NAMALWA (cell line): ENCODE data around the gene SLCO3A1.

Experiments
- DNase-seq: peaks from one replicate; pipeline ENCODE4 v3.0.0-alpha.2; 2015; ENCODE audit warnings: low spot score

The SLCO3A1 gene

GRCh38 chr15:91853511-91853947 lies at the start of gene SLCO3A1:
SLCO3A1 (plus strand) TSS chr15:91853708.
- peak; percentile 64 for DNase-seq

DNA sequence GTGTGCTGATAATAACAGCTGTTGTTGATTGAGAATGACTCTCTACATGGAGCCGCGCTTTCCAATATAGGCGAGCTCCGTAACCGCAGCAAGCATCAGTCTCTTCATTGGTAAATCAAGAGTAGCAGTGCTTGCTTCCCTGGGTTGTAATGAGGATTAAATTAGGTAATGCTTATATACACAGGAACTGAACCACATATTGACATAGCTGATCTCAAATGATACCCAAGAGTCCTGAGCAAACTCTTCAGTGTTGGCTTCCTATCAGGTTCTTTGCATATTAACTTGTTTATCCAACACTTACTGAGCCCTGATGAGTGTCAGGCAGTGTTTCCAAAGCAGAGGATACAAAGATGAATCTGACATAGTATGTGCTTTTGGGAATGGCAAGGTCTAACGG lies 46.4 kb upstream of the SLCO3A1 start:
- no peak for DNase-seq

GRCh38 chr15:91813924-91814323 lies 39.6 kb upstream of the SLCO3A1 start:
- no peak for DNase-seq

GRCh38 chr15:91816942-91817341 lies 36.6 kb upstream of the SLCO3A1 start:
- no peak for DNase-seq

DNA sequence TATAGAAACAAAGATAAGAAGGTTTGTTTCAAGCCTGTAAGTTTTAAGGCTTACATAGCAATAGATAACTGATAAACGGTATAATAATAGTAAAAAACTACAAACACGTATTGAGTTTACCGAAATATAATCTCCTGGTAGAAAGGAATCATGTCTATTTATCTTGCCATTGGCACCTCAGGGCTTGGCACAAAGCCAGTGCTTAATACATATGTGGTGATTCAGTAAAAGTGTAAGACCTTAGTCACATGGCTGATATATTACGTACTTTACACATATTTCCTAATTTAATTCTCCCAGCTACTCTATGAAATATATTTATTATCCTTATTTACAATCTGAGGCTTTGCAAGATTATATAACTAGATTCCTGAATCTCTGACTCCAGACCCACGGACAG lies 32.0 kb upstream of the SLCO3A1 start:
- DNase-seq = no peak

GRCh38 chr15:91824256-91824655 lies 29.3 kb upstream of the SLCO3A1 start:
- DNase-seq = no peak

- DNase-seq = no peak
Measured at GRCh38 chr15:91826443-91826842, 27.1 kb upstream of the SLCO3A1 start.

- DNase-seq = no peak
Measured at GRCh38 chr15:91833056-91833455, 20.5 kb upstream of the SLCO3A1 start.

DNA sequence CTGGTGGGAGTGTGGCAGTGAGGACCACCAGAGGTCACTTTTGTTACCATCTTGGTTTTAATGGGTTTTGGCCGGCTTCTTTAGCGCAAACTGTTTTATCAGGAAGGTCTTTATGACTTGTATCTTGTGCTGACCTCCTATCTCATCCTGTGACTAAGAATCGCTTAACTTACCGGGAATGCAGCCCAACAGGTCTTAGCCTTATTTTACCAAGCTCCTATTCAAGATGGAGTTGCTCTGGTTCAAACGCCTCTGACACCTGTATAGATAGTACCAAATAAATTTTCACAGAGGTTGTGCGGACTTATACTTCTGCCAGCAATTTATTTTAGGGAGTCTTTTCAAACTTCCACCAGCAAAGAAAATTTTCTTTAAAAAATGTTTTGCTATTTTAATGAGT lies 13.6 kb upstream of the SLCO3A1 start:
- DNase-seq = no peak

DNA sequence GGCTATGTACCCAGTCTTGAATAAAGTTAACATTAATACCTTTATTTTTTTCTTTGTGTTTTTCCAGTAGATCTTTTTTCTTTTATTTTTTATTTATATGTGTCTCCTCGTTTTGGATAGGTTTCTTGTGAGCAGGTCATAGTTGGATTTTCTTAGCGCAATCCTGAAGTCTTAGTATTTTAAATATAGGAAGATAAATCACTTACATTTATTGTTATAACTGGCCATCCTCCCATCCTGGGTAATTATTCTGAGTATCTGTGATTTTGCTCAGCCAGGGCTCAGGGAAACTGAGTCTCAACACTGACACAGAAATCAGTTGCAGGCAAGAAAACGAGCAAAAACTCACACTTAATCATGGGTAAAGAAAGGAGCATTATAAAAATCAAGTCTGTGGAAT lies 11.6 kb upstream of the SLCO3A1 start:
- no peak for DNase-seq

DNA sequence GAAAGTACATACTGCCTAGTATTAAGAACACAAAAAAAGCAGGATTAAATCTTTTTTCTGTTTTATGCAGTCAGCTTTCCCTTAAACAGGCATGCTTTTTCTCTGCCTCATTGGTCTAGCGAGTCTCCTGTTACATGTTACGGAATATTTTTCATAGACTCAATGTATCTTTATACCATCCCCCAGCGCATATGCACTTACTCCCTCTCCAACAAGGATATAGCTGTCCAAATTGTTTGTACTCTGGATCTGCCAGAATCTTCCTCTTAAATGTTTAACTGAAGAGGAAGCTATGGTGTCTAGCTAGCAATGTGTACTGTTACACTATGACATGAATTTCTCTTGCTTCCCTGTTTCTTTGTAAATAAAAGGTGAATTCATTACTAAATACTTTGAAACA lies 9.2 kb upstream of the SLCO3A1 start:
- DNase-seq = no peak

GRCh38 chr15:91844928-91845327 lies 8.6 kb upstream of the SLCO3A1 start:
- DNase-seq = no peak

- no peak for DNase-seq
Measured at GRCh38 chr15:91845720-91846119, 7.8 kb upstream of the SLCO3A1 start.

DNA sequence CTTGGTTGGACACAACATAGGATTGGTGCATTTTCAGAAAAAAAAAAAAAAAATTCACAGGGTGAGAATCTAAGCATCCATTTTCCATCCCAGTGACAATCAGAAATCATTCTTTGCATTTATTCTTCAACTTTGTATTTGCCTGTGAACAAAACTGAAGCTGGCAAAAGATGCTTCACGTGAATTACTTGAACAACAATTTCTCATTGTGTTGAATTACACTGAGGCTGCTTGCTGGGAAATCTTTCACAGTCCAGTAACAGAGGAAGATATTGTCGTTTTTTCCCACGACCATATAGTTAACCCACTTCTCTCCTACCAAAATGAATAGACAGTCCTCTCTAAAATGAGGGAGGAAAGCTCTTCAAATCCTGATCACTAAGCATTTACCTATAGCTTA lies 4.3 kb upstream of the SLCO3A1 start:
- no peak for DNase-seq

DNA sequence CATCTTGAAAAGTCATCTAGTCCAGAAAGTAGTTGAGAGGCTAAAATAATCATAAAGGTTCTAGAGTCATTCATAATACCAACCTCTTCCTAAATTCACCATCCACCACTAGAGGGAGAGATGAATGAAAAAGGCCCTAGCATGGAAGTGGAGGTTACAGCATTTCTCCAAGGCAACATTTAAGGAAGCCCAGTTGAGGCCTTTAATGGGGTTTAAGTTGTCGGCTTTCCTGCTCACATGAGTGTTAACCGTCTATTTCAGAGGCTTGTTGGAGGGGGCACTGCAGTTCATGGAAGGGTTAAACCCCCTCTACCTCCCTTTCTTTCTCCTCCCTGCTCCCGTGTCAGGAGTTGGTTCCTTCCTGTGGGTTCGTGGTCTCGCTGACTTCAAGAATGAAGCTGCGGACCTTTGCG lies 3.8 kb upstream of the SLCO3A1 start:
- DNase-seq = peak; percentile 75

- peak; percentile 86 for DNase-seq
Measured at GRCh38 chr15:91852741-91853510, 582 bp upstream of the SLCO3A1 start.

DNA sequence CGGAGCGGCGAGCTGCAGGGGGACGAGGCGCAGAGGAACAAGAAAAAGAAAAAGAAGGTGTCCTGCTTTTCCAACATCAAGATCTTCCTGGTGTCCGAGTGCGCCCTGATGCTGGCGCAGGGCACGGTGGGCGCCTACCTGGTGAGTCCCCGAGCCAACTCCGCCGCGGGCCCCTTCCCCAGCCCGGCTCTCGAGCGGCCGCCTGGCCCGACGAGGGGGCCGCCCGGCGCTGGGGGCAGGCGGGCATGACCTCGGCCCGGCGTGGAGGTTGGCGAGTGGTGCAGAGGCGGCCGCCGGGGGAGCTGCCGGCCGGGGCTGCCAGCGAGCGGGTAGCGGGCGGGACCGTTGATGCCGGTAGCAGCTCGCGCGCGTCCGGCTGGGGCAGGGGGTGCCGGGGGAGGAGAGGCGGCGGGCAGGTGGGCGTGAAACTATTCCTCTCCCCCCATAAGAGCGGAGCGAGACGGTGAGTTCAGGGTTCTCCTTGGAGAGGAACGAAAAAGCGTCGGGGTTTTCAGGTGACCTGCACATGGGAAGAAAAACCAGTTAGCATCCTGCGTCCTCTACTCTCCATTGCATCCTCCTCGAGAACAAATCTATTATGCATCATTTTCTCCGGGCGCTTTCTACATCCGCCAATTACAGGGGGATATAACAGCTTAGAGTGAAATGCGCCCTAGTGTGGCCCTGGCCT lies 585 bp downstream of the SLCO3A1 start:
- peak; percentile 69 for DNase-seq

DNA sequence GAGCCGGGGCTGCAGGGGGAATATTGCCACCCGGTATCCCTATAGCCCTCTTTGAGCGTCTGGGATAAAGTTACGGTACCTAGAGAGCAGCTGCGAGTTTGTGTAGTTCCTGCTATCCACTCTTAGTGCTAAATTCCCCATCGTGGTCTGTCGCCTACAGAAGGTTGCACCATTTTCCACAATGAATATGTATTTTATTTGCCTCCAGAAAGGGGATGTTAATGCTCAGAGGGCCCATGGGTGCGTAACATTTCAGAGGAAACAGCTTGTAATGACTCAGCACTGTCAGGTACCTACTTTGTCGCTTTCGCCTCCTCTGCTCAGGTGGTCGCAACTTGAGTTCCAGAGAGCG lies 1.1 kb downstream of the SLCO3A1 start:
- peak; percentile 74 for DNase-seq

- peak; percentile 68 for DNase-seq
Measured at GRCh38 chr15:91855241-91855640, 1.7 kb downstream of the SLCO3A1 start.

GRCh38 chr15:91855684-91856489 lies 2.4 kb downstream of the SLCO3A1 start:
- DNase-seq = peak; percentile 89

DNA sequence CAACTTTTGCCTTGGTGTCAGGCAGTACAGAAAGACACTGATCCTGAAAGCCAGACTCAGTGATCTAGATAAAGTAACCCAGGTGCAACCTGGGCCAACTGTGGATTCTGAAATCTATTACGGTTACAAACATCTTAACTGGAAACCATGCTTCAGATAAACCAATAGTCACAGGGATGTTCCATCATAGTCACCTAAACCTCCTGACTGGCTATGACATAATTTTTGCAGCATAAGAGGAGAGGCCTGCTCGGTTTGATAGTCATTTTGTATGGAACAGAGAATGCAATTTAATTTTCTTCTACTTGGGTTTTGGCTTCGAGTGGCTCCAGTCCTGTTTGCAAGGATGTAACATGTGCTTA lies 3.7 kb downstream of the SLCO3A1 start:
- DNase-seq = peak; percentile 58

DNA sequence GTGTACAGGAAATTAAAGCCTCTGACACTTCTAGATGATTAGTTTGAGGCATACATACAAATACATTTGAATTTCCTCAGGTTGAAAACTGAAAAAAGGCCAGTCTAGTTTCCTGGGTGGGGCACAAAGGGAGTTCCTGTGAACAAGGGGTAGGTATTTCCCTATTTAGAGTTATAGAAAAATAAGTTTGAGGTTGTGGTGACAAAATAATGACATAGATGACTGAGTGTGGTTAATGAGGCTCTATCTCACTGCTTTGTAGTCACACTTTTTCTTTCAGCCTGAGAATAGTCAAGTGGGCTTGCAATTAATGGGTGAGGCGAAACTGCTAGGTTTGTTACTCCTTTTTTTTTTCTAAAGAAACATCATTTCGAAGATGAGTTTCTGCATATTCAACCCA lies 4.3 kb downstream of the SLCO3A1 start:
- DNase-seq = peak; percentile 80

DNA sequence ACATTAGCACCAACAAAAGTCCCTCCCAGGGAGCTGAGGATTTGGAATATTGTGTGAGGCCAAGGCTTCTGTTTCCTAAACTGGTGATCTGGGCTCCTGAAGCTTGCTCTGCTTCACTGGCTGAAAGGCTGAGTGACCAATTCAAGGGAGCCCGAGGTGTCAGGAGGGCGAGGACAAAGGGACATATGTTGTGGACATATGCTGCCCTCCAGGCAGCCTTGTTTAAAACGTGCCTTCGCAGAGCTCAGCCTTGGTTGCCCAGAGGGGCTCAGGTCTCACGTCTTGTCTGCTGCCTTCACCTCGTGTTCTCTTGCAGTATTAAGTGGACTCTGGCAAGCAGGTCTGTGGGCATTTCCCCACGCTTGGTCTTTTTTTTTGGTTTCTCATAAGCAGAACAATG lies 7.0 kb downstream of the SLCO3A1 start:
- DNase-seq = no peak
